NB4 (cell line): Measurements from ENCODE around the gene ZNF592.

Experiments
- CTCF ChIP-seq: IDR thresholded peaks from one replicate; pipeline ENCODE4 v1.5.1; 2012; ENCODE audit warnings: low read depth, low read length
- MAX ChIP-seq: IDR thresholded peaks from 2 replicates; pipeline ENCODE4 v1.6.1; 2011; ENCODE audit warnings: low read depth, low read length
- POLR2A ChIP-seq: IDR thresholded peaks from 2 replicates; pipeline ENCODE4 v1.6.1; 2011; ENCODE audit warnings: mild to moderate bottlenecking; ENCODE audit not compliant: insufficient read length; ENCODE audit errors: extremely low read depth

- no peak for TF ChIP-seq CTCF
- no peak for TF ChIP-seq MAX
- TF ChIP-seq POLR2A = no peak
These were observed 46.8 kb downstream of the ZNF592 start for GRCh38 chr15:84795186-84795585.
